Mesendoderm (in vitro differentiated cells): Measurements from ENCODE around the gene RGS1.

ENCODE experiments used
- DNase-seq: peaks from one replicate; pipeline ENCODE4 v3.0.0; 2013
- H2AK5ac ChIP-seq: 2 replicates; pipeline ENCODE4 v1.6.1; 2013; ENCODE audit warnings: low read length, inconsistent platforms
- H2BK120ac ChIP-seq: 2 replicates; pipeline ENCODE4 v1.6.1; 2013; ENCODE audit warnings: low read depth, mild to moderate bottlenecking, low read length, moderate library complexity, mixed read lengths
- H2BK15ac ChIP-seq: replicated peaks from 2 replicates; pipeline ENCODE4 v1.6.1; 2013; ENCODE audit warnings: low read depth, mild to moderate bottlenecking, moderate library complexity
- H2BK5ac ChIP-seq: 2 replicates; pipeline ENCODE4 v1.6.1; 2013; ENCODE audit warnings: low read length, inconsistent platforms
- H3K18ac ChIP-seq: 2 replicates; pipeline ENCODE4 v1.6.1; 2013; ENCODE audit warnings: mild to moderate bottlenecking, low read length, mixed read lengths
- H3K23ac ChIP-seq: one replicate; pipeline ENCODE4 v1.6.1; 2013; ENCODE audit warnings: low read length
- H3K27ac ChIP-seq: 2 replicates; pipeline ENCODE4 v1.5.1; 2013; ENCODE audit warnings: low read depth, mild to moderate bottlenecking, inconsistent platforms, low read length, moderate library complexity
- H3K27me3 ChIP-seq: 2 replicates; pipeline ENCODE4 v1.6.1; 2013; ENCODE audit warnings: low read length, control low read depth, mild to moderate bottlenecking, inconsistent platforms; ENCODE audit not compliant: insufficient read depth, poor library complexity
- H3K36me3 ChIP-seq: 2 replicates; pipeline ENCODE4 v1.6.1; 2013; ENCODE audit warnings: low read length, inconsistent platforms; ENCODE audit not compliant: control insufficient read depth, insufficient read depth
- H3K4ac ChIP-seq: one replicate; pipeline ENCODE4 v1.6.1; 2013; ENCODE audit warnings: low read depth, mild to moderate bottlenecking, low read length, moderate library complexity
- H3K4me1 ChIP-seq: 2 replicates; pipeline ENCODE4 v1.6.1; 2013; ENCODE audit warnings: low read depth, low read length, inconsistent platforms; ENCODE audit not compliant: control insufficient read depth
- H3K4me2 ChIP-seq: 2 replicates; pipeline ENCODE4 v1.6.1; 2013; ENCODE audit warnings: low read length
- H3K4me3 ChIP-seq: 2 replicates; pipeline ENCODE4 v1.5.1; 2013; ENCODE audit warnings: mild to moderate bottlenecking, low read length
- H3K56ac ChIP-seq: one replicate; pipeline ENCODE4 v1.6.1; 2013; ENCODE audit warnings: low read length
- H3K79me1 ChIP-seq: 2 replicates; pipeline ENCODE4 v1.6.1; 2013; ENCODE audit warnings: low read length, inconsistent platforms
- H3K79me2 ChIP-seq: 2 replicates; pipeline ENCODE4 v1.6.1; 2013; ENCODE audit warnings: mild to moderate bottlenecking, low read length; ENCODE audit not compliant: control insufficient read depth, insufficient read depth
- H3K9ac ChIP-seq: 2 replicates; pipeline ENCODE4 v1.6.1; 2013; ENCODE audit warnings: low read length, inconsistent platforms
- H4K5ac ChIP-seq: one replicate; pipeline ENCODE4 v1.6.1; 2013; ENCODE audit warnings: low read length
- H4K8ac ChIP-seq: one replicate; pipeline ENCODE4 v1.6.1; 2013; ENCODE audit warnings: low read depth, mild to moderate bottlenecking, control low read depth, low read length, moderate library complexity
- WGBS: extraction: QIAGEN DNeasy Blood & Tissue Kit; methylation state at CpG from one replicate; pipeline ENCODE4 v1.1.7; 2013; ENCODE audit warnings: low lambda C conversion rate, missing lambda C conversion rate; ENCODE audit not compliant: insufficient coverage; ENCODE audit errors: extremely low coverage; 5-methylcytosine and 5-hydroxymethylcytosine counted together

Gene RGS1

DNA sequence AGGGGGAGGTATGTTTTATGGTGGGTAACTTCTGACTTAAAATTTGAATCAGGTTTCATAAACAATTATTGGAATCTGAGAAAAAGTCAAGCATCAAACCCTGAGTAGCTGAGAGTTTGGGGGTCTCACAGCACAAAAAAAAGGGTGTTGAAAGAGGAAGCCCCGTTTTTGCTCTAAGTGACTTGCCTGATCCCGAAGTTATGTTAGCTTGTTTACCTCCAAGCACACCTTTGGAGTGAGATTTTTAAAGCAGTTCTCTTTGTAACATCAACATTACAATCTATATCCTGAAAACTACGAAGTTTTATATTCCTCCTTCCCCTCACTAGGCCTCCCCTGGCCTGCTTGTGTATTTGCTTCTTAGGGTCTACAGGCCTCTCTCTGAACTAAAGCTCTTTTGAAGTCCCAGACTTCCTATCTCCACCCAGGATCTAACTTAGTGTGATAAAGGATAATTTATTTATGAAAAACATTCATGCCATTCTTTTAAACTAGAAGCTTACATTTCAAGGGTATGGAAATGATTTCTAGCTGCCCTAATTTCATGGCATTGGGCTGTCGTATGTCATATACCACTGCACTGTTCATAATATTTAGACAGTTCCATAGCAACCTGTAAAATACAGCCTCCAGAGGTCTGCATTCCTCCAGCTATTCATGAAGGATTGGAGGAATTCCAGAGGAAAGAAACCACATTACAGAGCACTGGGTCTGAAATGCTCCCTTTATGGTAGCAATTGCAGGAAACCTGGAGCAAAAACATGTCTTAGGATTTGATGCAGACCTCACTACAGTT, 36.1 kb upstream of the RGS1 start:
- no peak overlapping the region for H3K4ac ChIP-seq
- no CpG with 5 or more reads among the region's 4 CpGs for WGBS
- no peak overlapping the region for H2AK5ac ChIP-seq
- no peak overlapping the region for H3K56ac ChIP-seq
- H3K9ac ChIP-seq = no peak overlapping the region
- H3K18ac ChIP-seq = peak overlapping the region; percentile 75
- H3K23ac ChIP-seq = no peak overlapping the region
- H2BK5ac ChIP-seq = no peak overlapping the region
- peak overlapping the region; percentile 85 for H2BK15ac ChIP-seq
- H4K5ac ChIP-seq = no peak overlapping the region
- H3K4me1 ChIP-seq = no peaks in the 10 kb centered on the region
- no peaks in the 10 kb centered on the region for H3K79me1 ChIP-seq
- H3K27ac ChIP-seq = peak overlapping the region; percentile 28
- no peak overlapping the region for H4K8ac ChIP-seq
- H3K36me3 ChIP-seq = no peaks in the 10 kb centered on the region
- peak; percentile 84 for DNase-seq
- H2BK120ac ChIP-seq = no peak overlapping the region
- no peaks in the 10 kb centered on the region for H3K79me2 ChIP-seq
- no peak overlapping the region for H3K4me3 ChIP-seq
- no peaks in the 10 kb centered on the region for H3K27me3 ChIP-seq
- no peak overlapping the region for H3K4me2 ChIP-seq

DNA sequence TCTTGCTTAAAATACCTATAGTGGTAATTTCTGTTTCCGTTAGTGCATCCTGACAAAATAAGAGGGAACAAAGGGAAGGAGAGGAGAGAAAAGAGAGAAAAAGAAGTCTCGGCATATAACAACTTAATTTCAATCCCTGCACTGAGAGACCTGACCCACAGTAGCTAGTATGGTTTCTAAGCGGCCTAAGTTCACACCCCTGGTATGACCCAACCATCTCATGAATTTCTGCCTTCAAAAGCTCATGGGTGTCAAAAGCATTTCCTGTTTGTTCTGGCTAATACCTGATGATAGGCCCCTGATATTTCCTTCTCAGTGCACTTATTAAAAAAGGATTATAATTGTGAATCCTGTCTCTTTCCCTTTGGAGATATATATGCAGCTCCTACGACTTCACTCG, 32.1 kb upstream of the RGS1 start:
- no peaks in the 10 kb centered on the region for H3K79me2 ChIP-seq
- no peak overlapping the region for H3K4ac ChIP-seq
- H2BK15ac ChIP-seq = no peak overlapping the region
- no peak overlapping the region for H2AK5ac ChIP-seq
- H3K23ac ChIP-seq = no peak overlapping the region
- no peak overlapping the region for H4K8ac ChIP-seq
- no peaks in the 10 kb centered on the region for H3K36me3 ChIP-seq
- H3K27me3 ChIP-seq = no peaks in the 10 kb centered on the region
- H3K27ac ChIP-seq = no peak overlapping the region
- H2BK120ac ChIP-seq = no peak overlapping the region
- H3K9ac ChIP-seq = no peak overlapping the region
- no peak overlapping the region for H4K5ac ChIP-seq
- no peak overlapping the region for H3K4me2 ChIP-seq
- H2BK5ac ChIP-seq = no peak overlapping the region
- no peak overlapping the region for H3K18ac ChIP-seq
- WGBS = no CpG with 5 or more reads among the region's 5 CpGs
- no peak overlapping the region for H3K56ac ChIP-seq
- H3K79me1 ChIP-seq = no peaks in the 10 kb centered on the region
- no peaks in the 10 kb centered on the region for H3K4me1 ChIP-seq
- H3K4me3 ChIP-seq = no peak overlapping the region
- no peak for DNase-seq

DNA sequence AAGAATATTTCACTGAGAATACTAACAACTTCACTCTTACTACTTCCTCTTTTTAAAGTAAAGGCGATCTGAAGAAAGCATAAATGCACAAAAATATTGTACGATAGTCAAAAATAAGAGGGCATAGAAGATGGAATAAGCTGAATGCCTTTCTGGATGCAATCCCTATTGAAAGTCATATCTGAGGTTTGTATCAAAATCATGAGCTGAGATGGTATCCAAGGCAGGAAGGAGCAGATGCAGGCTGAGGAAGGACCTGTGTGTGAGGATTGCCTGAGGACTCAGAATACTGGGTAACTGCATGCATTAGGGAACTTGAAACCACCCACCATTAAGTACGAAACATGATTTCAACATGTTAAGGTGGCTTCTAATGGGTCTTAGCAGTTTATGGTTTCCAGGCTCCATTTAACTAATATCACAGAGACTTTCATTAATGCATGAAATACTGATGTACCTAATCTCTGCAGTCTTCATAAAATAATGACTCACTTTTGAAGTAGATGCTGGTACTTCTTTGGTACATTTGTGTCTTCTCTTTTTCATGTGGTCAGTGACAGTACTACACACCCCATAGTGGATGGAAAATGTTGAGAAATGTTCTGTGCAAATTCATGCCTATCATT, 29.6 kb upstream of the RGS1 start:
- Histone ChIP-seq H3K56ac (no peak overlapping the region), H3K4ac (no peak overlapping the region), H4K5ac (no peak overlapping the region), H3K4me1 (no peaks in the 10 kb centered on the region), H3K79me1 (no peaks in the 10 kb centered on the region), H2BK5ac (no peak overlapping the region), H2AK5ac (no peak overlapping the region), H3K4me2 (no peak overlapping the region), H3K79me2 (no peaks in the 10 kb centered on the region), H3K4me3 (no peak overlapping the region), H3K36me3 (no peaks in the 10 kb centered on the region), H2BK120ac (no peak overlapping the region), H2BK15ac (no peak overlapping the region), H3K23ac (no peak overlapping the region), H3K9ac (no peak overlapping the region), H4K8ac (no peak overlapping the region), H3K27ac (no peak overlapping the region), H3K27me3 (no peaks in the 10 kb centered on the region), H3K18ac (no peak overlapping the region)
- DNase-seq = no peak
- WGBS = no CpG with 5 or more reads among the region's 3 CpGs

DNA sequence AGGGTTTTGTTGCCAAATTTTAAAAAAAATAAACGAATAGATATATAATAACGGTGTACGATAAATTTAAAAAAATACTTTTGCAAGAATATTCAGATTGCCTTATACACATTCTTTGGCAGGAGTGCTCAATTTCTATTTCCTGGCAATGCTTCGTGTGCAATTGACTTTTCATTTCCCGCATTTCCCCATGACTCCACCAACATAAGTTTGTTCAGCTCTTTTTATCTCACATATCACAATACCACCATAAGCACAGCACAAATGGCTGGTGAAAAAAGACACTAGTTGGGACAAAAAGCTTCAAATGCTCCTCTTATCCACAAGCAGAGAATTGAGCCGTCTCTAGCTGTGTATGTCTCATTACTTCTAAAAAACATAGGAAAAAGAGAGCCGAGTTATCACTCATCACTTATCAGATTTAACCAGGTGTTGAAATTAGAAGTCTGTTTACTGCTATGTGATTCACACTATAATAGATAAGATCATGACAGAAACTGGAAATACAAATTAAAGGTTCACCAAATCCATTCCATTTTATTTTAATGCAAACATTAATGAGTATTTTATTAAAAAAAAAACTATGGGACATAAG, 28.9 kb upstream of the RGS1 start:
- Histone ChIP-seq H3K4me1 (no peaks in the 10 kb centered on the region), H3K9ac (no peak overlapping the region), H3K56ac (no peak overlapping the region), H4K8ac (no peak overlapping the region), H3K27me3 (no peaks in the 10 kb centered on the region), H3K23ac (no peak overlapping the region), H3K36me3 (no peaks in the 10 kb centered on the region), H2BK120ac (no peak overlapping the region), H2BK5ac (no peak overlapping the region), H3K18ac (no peak overlapping the region), H2AK5ac (no peak overlapping the region), H3K79me2 (no peaks in the 10 kb centered on the region), H3K4me3 (no peak overlapping the region), H3K4me2 (no peak overlapping the region), H2BK15ac (no peak overlapping the region), H3K79me1 (no peaks in the 10 kb centered on the region), H4K5ac (no peak overlapping the region), H3K27ac (no peak overlapping the region), H3K4ac (no peak overlapping the region)
- WGBS = 94% methylated on average over 3 of the region's 7 CpGs
- no peak for DNase-seq

DNA sequence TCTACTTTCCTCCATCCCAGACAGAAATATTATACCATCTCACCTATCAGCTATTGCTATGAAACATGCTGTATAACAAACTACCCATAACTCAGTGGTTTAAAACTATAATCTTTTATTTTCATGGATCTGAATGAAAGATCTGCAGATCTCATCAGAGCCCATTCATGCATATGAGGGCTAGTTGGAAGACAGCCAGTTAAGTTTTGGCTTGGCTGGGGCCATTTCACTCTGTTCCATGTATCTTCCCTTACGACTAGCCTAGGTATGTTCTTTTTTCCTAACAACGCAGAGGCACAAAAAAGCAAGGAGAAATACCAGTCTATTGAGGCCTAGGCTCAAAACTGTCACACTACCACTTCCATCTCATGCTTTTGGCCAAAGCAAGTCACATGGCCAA, 28.1 kb upstream of the RGS1 start:
- no peaks in the 10 kb centered on the region for H3K4me1 ChIP-seq
- H3K23ac ChIP-seq = no peak overlapping the region
- no peaks in the 10 kb centered on the region for H3K27me3 ChIP-seq
- no peak overlapping the region for H3K56ac ChIP-seq
- H3K79me2 ChIP-seq = no peaks in the 10 kb centered on the region
- no peak overlapping the region for H3K27ac ChIP-seq
- H2BK120ac ChIP-seq = no peak overlapping the region
- no peak overlapping the region for H4K5ac ChIP-seq
- H2AK5ac ChIP-seq = no peak overlapping the region
- H3K4me2 ChIP-seq = no peak overlapping the region
- H4K8ac ChIP-seq = no peak overlapping the region
- H2BK5ac ChIP-seq = no peak overlapping the region
- no peak overlapping the region for H3K9ac ChIP-seq
- no peak for DNase-seq
- no peak overlapping the region for H3K4me3 ChIP-seq
- H3K79me1 ChIP-seq = no peaks in the 10 kb centered on the region
- no peak overlapping the region for H2BK15ac ChIP-seq
- H3K4ac ChIP-seq = no peak overlapping the region
- no peaks in the 10 kb centered on the region for H3K36me3 ChIP-seq
- no peak overlapping the region for H3K18ac ChIP-seq
- WGBS = no CpG with 5 or more reads among the region's 2 CpGs
